Uterus (tissue), 4 donors: ENCODE results near the gene FUT8. TPM values are rescaled to one million over a fixed set of nuclear protein-coding genes. Genes with fewer than 3 reads are reported as not detected.

Source experiments
- DNase-seq, 2 donors: peaks; one replicate each; pipeline ENCODE4 v3.0.0-alpha.2; 2019 to 2020
- H3K27ac ChIP-seq, 2 donors: fragments of 200-600 bp; sonication (generic); 1 replicate in 1 of 2; 2 replicates in 1 of 2; pipeline ENCODE4 v1.5.1; 2016 to 2018
- H3K27me3 ChIP-seq, 2 donors: fragments of 200-600 bp; sonication (generic); one replicate each; pipeline ENCODE4 v1.5.1; 2018 to 2019; ENCODE audit warnings: control low read depth in 1 of 2
- H3K36me3 ChIP-seq, 2 donors: fragments of 200-600 bp; sonication (generic); one replicate each; pipeline ENCODE4 v1.5.1; 2019; ENCODE audit warnings: control low read depth in 1 of 2
- H3K4me1 ChIP-seq, 2 donors: fragments of 200-600 bp; sonication (generic); one replicate each; pipeline ENCODE4 v1.5.1; 2018 to 2019; ENCODE audit warnings: control low read depth in 1 of 2
- H3K4me3 ChIP-seq, 2 donors: fragments of 200-600 bp; sonication (generic); 1 replicate in 1 of 2; 2 replicates in 1 of 2; pipeline ENCODE4 v1.5.1; 2018 to 2019; ENCODE audit warnings: mild to moderate bottlenecking in 1 of 2
- H3K9me3 ChIP-seq, 2 donors: fragments of 200-600 bp; sonication (generic); one replicate each; pipeline ENCODE4 v1.5.1; 2019; ENCODE audit warnings: control low read depth in 1 of 2
- POLR2A ChIP-seq, 2 donors: fragments of 450-650 bp; IDR thresholded peaks; one replicate each; pipeline ENCODE4 v1.6.1; 2016; ENCODE audit warnings: antibody characterized with exemption in 2 of 2, mild to moderate bottlenecking in 1 of 2, moderate library complexity in 1 of 2
- intact Hi-C: fragments of 100-400 bp; cut with DNase I; formaldehyde crosslinking; loops from one replicate; pipeline ENCODE4 v1.15.1; 2023; ENCODE audit warnings: low total_unique reads
- total RNA-seq, 4 donors: library from RNA; depleted of rRNA in 3 of 4; stranded (reverse); fragments of >200 nt in 3 of 4; gene quantifications; one replicate each; pipeline versions ENCODE4 v1.1.0 to v1.2.4, GENCODE V29; 2014 to 2023
- TF ChIP-seq, protein P1 (sequence below), 4 experiments: fragments of 200-600 bp in 2 of 4; fragments of 450-650 bp in 2 of 4; sonication (generic) in 2 of 4; IDR thresholded peaks; one replicate each; pipeline ENCODE4 v1.5.1; 2016 to 2019; ENCODE audit warnings: antibody characterized with exemption in 4 of 4, mild to moderate bottlenecking in 2 of 4, moderate library complexity in 1 of 4
- donor health status: DM: yes; HTN: yes; CAD: no.

Gene FUT8
- total RNA-seq, 4 donors from 2014 or later = 39.2 to 57.6 (median 51.8) TPM

DNA sequence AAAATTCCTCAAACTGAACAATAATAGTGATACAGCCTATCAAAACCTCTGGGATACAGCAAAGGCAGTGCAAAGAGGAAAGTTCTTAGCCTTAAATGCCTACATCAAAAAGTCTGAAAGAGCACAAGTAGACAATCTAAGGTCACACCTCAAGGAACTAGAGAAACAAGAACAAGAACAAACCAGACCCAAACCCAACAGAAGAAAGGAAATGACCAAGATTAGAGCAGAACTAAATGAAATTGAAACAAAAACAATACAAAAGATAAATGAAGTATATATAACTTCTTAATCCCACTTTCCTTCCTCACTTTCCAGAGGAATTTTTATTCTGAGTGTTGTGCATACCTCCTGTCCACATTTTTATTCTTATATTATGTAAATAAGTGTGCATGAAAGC lies 192.0 kb downstream of the FUT8 start:
- Histone ChIP-seq H3K9me3 (no peaks in the 10 kb centered on the region), H3K27ac (no peak overlapping the region), H3K4me3 (no peak overlapping the region), H3K4me1 (no peaks in the 10 kb centered on the region), H3K36me3 (no peaks in the 10 kb centered on the region), H3K27me3 (no peaks in the 10 kb centered on the region)
- DNase-seq = no peak
- TF ChIP-seq, protein P1, sequence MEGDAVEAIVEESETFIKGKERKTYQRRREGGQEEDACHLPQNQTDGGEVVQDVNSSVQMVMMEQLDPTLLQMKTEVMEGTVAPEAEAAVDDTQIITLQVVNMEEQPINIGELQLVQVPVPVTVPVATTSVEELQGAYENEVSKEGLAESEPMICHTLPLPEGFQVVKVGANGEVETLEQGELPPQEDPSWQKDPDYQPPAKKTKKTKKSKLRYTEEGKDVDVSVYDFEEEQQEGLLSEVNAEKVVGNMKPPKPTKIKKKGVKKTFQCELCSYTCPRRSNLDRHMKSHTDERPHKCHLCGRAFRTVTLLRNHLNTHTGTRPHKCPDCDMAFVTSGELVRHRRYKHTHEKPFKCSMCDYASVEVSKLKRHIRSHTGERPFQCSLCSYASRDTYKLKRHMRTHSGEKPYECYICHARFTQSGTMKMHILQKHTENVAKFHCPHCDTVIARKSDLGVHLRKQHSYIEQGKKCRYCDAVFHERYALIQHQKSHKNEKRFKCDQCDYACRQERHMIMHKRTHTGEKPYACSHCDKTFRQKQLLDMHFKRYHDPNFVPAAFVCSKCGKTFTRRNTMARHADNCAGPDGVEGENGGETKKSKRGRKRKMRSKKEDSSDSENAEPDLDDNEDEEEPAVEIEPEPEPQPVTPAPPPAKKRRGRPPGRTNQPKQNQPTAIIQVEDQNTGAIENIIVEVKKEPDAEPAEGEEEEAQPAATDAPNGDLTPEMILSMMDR (IDR thresholded peaks at IDR 0.05) = no peak
- TF ChIP-seq POLR2A (IDR thresholded peaks at IDR 0.05) = no peak
- intact Hi-C loops = no loop called here

DNA sequence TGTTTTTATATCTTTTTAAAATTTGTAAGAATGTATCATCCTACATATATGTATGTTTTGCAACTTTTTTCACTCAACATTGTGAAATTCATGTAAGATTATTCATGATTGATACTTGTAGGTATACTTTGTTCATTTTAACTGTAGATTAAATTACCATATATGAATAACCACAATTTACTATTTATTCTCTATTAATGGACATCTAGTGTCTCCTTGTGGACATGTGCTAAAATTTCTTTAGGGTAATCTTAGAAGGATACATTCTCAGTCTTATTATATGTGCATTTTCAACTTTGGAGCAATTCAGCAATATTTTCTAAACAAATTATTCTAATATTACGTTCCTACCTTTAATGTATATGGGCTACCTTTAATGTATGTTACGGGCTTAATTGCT lies 192.4 kb downstream of the FUT8 start:
- H3K27ac ChIP-seq = no peak overlapping the region
- TF ChIP-seq, protein P1 (IDR thresholded peaks at IDR 0.05) = no peak
- no peak for TF ChIP-seq POLR2A (IDR thresholded peaks at IDR 0.05)
- no peaks in the 10 kb centered on the region for H3K4me1 ChIP-seq
- no peaks in the 10 kb centered on the region for H3K9me3 ChIP-seq
- intact Hi-C loops = no loop called here
- no peaks in the 10 kb centered on the region for H3K27me3 ChIP-seq
- H3K36me3 ChIP-seq = no peaks in the 10 kb centered on the region
- H3K4me3 ChIP-seq = no peak overlapping the region
- no peak for DNase-seq

DNA sequence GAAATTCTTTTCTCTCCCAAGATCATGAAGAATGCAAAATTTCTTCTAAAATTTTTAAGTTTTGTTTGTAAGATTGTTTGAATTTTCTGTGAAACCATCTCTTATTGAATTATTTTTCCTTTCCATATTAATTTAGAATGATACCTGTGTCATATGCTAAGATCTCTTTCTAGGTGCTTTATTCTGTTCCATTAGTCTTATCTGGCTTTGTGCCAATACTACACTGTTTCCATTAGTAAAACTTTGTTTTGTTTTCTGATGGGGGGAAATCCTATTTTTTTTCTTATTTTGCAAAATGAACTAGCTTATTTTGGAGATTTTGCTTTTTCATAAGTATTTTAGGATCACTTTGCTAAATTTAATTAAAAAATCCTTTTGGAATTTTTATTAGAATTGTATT lies 193.9 kb downstream of the FUT8 start:
- Histone ChIP-seq H3K4me3 (no peak overlapping the region), H3K27ac (no peak overlapping the region), H3K36me3 (no peaks in the 10 kb centered on the region), H3K4me1 (no peaks in the 10 kb centered on the region), H3K9me3 (no peaks in the 10 kb centered on the region), H3K27me3 (no peaks in the 10 kb centered on the region)
- no peak for TF ChIP-seq POLR2A (IDR thresholded peaks at IDR 0.05)
- TF ChIP-seq, protein P1 (IDR thresholded peaks at IDR 0.05) = no peak
- intact Hi-C loops = no loop called here
- no peak for DNase-seq

DNA sequence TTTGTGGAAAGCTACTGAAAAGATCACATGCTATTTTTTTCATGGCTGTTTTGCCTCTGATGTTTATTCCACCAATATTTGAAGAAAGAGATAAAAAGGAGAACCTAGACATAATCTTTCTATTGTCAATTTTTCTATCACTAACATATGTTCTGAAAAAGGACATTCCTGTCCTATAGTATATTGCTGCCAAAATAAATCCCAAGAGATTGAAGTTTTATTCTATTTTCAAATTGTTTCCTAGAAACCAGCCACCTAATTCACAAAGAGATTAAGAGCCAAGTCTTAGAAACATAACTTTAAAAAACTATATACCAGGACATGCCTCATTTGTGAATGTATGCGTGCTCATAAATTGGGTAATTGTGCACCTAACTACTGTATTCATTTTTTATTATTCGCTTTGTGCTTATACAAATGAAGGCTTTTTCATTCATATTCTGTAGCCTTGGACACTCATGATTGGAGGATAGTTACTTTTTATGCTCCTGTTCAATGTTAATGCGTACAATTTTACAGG lies 200.7 kb downstream of the FUT8 start:
- Histone ChIP-seq H3K27me3 (no peaks in the 10 kb centered on the region), H3K9me3 (no peaks in the 10 kb centered on the region), H3K4me3 (no peak overlapping the region), H3K36me3 (no peaks in the 10 kb centered on the region), H3K4me1 (no peaks in the 10 kb centered on the region), H3K27ac (no peak overlapping the region)
- DNase-seq = no peak
- intact Hi-C loops = no loop called here
- TF ChIP-seq, protein P1 (IDR thresholded peaks at IDR 0.05) = no peak
- TF ChIP-seq POLR2A (IDR thresholded peaks at IDR 0.05) = no peak

DNA sequence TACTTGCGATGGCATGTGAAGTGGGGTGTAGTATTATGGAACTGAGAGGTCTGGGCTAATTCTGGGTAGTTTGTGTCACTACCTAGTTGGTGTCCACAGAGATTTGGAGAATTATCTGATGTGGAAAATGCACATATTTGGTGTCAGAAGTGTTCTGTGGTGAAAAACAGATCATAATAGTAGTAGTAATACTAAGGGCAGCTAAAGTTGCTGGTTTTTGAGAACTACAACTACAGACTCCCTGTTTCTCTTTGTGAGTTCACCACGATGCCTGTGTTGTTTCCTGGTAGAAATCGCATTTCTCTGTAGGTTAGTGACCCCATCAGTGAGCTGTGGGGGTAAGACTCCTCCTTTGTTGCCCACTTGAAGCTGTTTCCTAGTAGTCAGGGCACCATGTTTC lies 206.5 kb downstream of the FUT8 start:
- intact Hi-C loops = no loop called here
- no peak overlapping the region for H3K27ac ChIP-seq
- H3K27me3 ChIP-seq = no peaks in the 10 kb centered on the region
- no peak for TF ChIP-seq POLR2A (IDR thresholded peaks at IDR 0.05)
- TF ChIP-seq, protein P1 (IDR thresholded peaks at IDR 0.05) = no peak
- H3K4me3 ChIP-seq = no peak overlapping the region
- DNase-seq = no peak
- no peaks in the 10 kb centered on the region for H3K4me1 ChIP-seq
- no peaks in the 10 kb centered on the region for H3K9me3 ChIP-seq
- H3K36me3 ChIP-seq = no peaks in the 10 kb centered on the region
